PC-3 (cell line): ENCODE results near the gene ADGRD1. TPM values are rescaled to one million over a fixed set of nuclear protein-coding genes. Genes with fewer than 3 reads are reported as not detected.

Experiments used
- ATAC-seq: fragments of 200-7000 bp; cut with Tn5 transposase; 2 replicates; pipeline ENCODE4 v1.9.1; 2020; ENCODE audit warnings: mild to moderate bottlenecking, moderate library complexity
- BruUV-seq: library from RNA; stranded (reverse); fragments of 400-500 nt; replicated peaks from 2 replicates; lab custom pipeline; 2021; lab: Mats Ljungman, UMichigan
- CTCF ChIA-PET: fragments of 300-600 bp; sonication (Branson Sonifier 250); formaldehyde crosslinking; loops from one replicate; lab custom pipeline; 2022; ENCODE audit warnings: antibody characterized with exemption; lab: Charles Lee
- POLR2A ChIA-PET: fragments of 300-600 bp; sonication (Branson Sonifier 250); formaldehyde crosslinking; loops from one replicate; lab custom pipeline; 2022; ENCODE audit warnings: antibody characterized with exemption; ENCODE audit not compliant: unreplicated experiment; lab: Charles Lee
- DNase-seq: peaks from one replicate; pipeline ENCODE4 v3.0.0-alpha.2; 2015
- H2AFZ ChIP-seq: fragments of 300-600 bp; sonication (generic); 2 replicates; pipeline ENCODE4 v1.6.0; 2016; ENCODE audit warnings: antibody characterized with exemption, low read length
- H3F3A ChIP-seq: fragments of 300-600 bp; sonication (generic); one replicate; pipeline ENCODE4 v1.6.0; 2017; ENCODE audit warnings: antibody characterized with exemption, low read length, control low read depth, mild to moderate bottlenecking; ENCODE audit not compliant: unreplicated experiment
- H3K27ac ChIP-seq: fragments of 300-600 bp; sonication (generic); 2 replicates; pipeline ENCODE4 v1.5.1; 2016; ENCODE audit warnings: mild to moderate bottlenecking, low read length
- H3K27me3 ChIP-seq: fragments of 300-600 bp; sonication (generic); 2 replicates; pipeline ENCODE4 v1.6.1; 2016; ENCODE audit warnings: low read length, mixed read lengths
- H3K36me3 ChIP-seq: fragments of 300-600 bp; sonication (generic); 2 replicates; pipeline ENCODE4 v1.6.1; 2016; ENCODE audit warnings: low read depth, mixed run types, low read length, mixed read lengths
- H3K4me1 ChIP-seq: fragments of 300-600 bp; sonication (generic); 2 replicates; pipeline ENCODE4 v1.5.1; 2016; ENCODE audit warnings: low read length; ENCODE audit not compliant: insufficient read depth
- H3K4me2 ChIP-seq: fragments of 300-600 bp; sonication (generic); 2 replicates; pipeline ENCODE4 v1.6.0; 2016; ENCODE audit warnings: low read length
- H3K4me3 ChIP-seq: fragments of 300-600 bp; sonication (generic); 2 replicates; pipeline ENCODE4 v1.5.1; 2016; ENCODE audit warnings: mild to moderate bottlenecking, low read length, mixed read lengths
- H3K79me2 ChIP-seq: fragments of 300-600 bp; sonication (generic); 2 replicates; pipeline ENCODE4 v1.6.1; 2017; ENCODE audit warnings: low read length, mixed read lengths
- H3K9ac ChIP-seq: fragments of 300-600 bp; sonication (generic); 2 replicates; pipeline ENCODE4 v1.6.0; 2016; ENCODE audit warnings: mild to moderate bottlenecking, low read length
- H3K9me2 ChIP-seq: fragments of 300-600 bp; sonication (generic); replicated peaks from 2 replicates; pipeline ENCODE4 v1.6.1; 2016; ENCODE audit warnings: mixed run types, low read length, mixed read lengths
- H3K9me3 ChIP-seq: fragments of 300-600 bp; sonication (generic); 2 replicates; pipeline ENCODE4 v1.6.1; 2016; ENCODE audit warnings: low read length, mixed read lengths
- H4K20me1 ChIP-seq: fragments of 300-600 bp; sonication (generic); 2 replicates; pipeline ENCODE4 v1.6.1; 2016; ENCODE audit warnings: low read length, mixed read lengths
- CTCF ChIP-seq: fragments of 300-600 bp; sonication (generic); conservative IDR thresholded peaks from 2 replicates; pipeline ENCODE4 v1.5.1; 2017; ENCODE audit warnings: antibody characterized with exemption, low read depth, mild to moderate bottlenecking, low read length
- EZH2 ChIP-seq: fragments of 300-600 bp; sonication (generic); IDR thresholded peaks from one replicate; pipeline ENCODE4 v1.6.1; 2017; ENCODE audit warnings: antibody characterized with exemption, mild to moderate bottlenecking, low read length; ENCODE audit not compliant: unreplicated experiment
- EZH2phosphoT487 ChIP-seq: fragments of 300-600 bp; sonication (generic); IDR thresholded peaks from 2 replicates; pipeline ENCODE4 v1.6.1; 2018; ENCODE audit warnings: mild to moderate bottlenecking, antibody characterized with exemption, low read length, borderline replicate concordance
- intact Hi-C: fragments of 100-400 bp; cut with micrococcal nuclease; formaldehyde crosslinking; loops from 2 replicates; pipeline ENCODE4 v1.9.0; 2023
- total RNA-seq: library from RNA; depleted of rRNA; stranded (reverse); fragments of >200 nt; gene quantifications from 2 replicates; pipeline ENCODE4 v1.2.3, GENCODE V29; 2014

ADGRD1 gene
- total RNA-seq, 1 experiment from 2014 or later, result 0.18 TPM

DNA sequence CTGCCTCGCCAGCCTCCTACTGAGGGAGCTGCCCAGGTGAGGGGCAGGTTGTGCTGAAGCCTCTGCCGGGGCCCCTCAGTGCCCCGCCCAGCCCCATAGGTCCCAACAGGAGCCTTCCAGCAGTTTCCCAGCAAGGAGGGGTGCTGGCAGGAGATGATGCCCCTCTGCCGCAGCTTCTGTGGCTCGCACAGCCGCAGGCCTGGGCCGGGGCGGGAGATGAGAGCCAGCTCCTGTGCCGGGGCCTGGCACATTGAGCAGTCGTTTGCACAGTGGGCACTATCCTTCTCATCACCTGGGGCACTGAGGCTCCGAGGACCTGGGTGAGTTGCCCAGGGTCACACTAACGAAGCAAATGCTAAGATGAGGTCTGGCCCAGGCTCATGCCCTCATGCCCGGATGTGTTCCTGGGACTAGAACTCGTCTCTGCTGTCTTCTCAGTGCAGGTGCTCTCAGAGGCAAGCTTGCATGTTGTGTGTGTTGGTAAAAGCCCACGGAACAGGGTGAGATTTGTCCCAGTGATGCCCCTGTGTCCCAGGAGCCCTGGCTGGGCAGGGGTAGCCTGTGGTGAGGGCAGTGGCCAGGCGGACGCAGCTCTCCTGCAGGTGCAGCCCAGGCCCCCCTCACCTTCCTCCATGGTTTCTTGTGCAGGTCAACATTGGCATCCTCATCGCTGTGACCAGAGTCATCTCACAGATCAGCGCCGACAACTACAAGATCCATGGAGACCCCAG lies 177.5 kb downstream of the ADGRD1 start:
- CTCF ChIA-PET, result no interaction called here
- no peak overlapping the region for H3K4me3 ChIP-seq
- no peaks in the 10 kb centered on the region for H3K79me2 ChIP-seq
- no peaks in the 10 kb centered on the region for H3F3A ChIP-seq
- POLR2A ChIA-PET, result interaction anchor here (0.6 kb wide), 1 partner anchor 619 kb away, joined by 6 read pairs; no protein-coding TSS in a partner anchor
- no peaks in the 10 kb centered on the region for H4K20me1 ChIP-seq
- no peak for DNase-seq
- H3K36me3 ChIP-seq, result no peaks in the 10 kb centered on the region
- no peak overlapping the region for H2AFZ ChIP-seq
- ATAC-seq, result no peak
- H3K9ac ChIP-seq, result no peak overlapping the region
- TF ChIP-seq EZH2phosphoT487 (no peak), EZH2 (no peak), CTCF (no peak)
- H3K9me2 ChIP-seq, result no peaks in the 10 kb centered on the region
- H3K4me2 ChIP-seq, result no peak overlapping the region
- intact Hi-C loops, result no loop called here
- H3K4me1 ChIP-seq, result peaks cover 8% of the 10 kb centered on the region
- H3K27ac ChIP-seq, result no peak overlapping the region
- H3K9me3 ChIP-seq, result no peaks in the 10 kb centered on the region
- peaks cover 44% of the 10 kb centered on the region for H3K27me3 ChIP-seq
- no TSS peak for BruUV-seq

GRCh38 chr12:131131808-131132117 lies 178.1 kb downstream of the ADGRD1 start:
- Histone ChIP-seq H3K27me3 (peaks cover 43% of the 10 kb centered on the region), H3K27ac (no peak overlapping the region), H2AFZ (no peak overlapping the region), H3K4me2 (no peak overlapping the region), H3K4me3 (no peak overlapping the region), H3K9me3 (no peaks in the 10 kb centered on the region), H4K20me1 (no peaks in the 10 kb centered on the region), H3K36me3 (no peaks in the 10 kb centered on the region), H3F3A (no peaks in the 10 kb centered on the region), H3K4me1 (peaks cover 8% of the 10 kb centered on the region), H3K9ac (no peak overlapping the region), H3K79me2 (no peaks in the 10 kb centered on the region), H3K9me2 (no peaks in the 10 kb centered on the region)
- ChIA-PET POLR2A (no interaction called here), CTCF (no interaction called here)
- intact Hi-C loops, result loop anchor here (1.0 kb wide), 1 partner anchor 27 kb away; no protein-coding TSS in a partner anchor
- no peak for ATAC-seq
- no peak for TF ChIP-seq EZH2phosphoT487
- TF ChIP-seq EZH2, result no peak
- no peak for TF ChIP-seq CTCF
- DNase-seq, result no peak
- no TSS peak for BruUV-seq

GRCh38 chr12:131132118-131132892 lies 178.6 kb downstream of the ADGRD1 start:
- H4K20me1 ChIP-seq, result no peaks in the 10 kb centered on the region
- H3K79me2 ChIP-seq, result no peaks in the 10 kb centered on the region
- no peak overlapping the region for H3K4me3 ChIP-seq
- no peak overlapping the region for H3K27ac ChIP-seq
- no peaks in the 10 kb centered on the region for H3K36me3 ChIP-seq
- H3K4me1 ChIP-seq, result peaks cover 8% of the 10 kb centered on the region
- no peaks in the 10 kb centered on the region for H3K9me3 ChIP-seq
- no peak overlapping the region for H3K9ac ChIP-seq
- TF ChIP-seq CTCF, result peak; percentile 89
- TF ChIP-seq EZH2, result no peak
- no peaks in the 10 kb centered on the region for H3K9me2 ChIP-seq
- ChIA-PET CTCF (no interaction called here), POLR2A (no interaction called here)
- ATAC-seq (peak; percentile 61), DNase-seq (peak; percentile 69)
- H3F3A ChIP-seq, result no peaks in the 10 kb centered on the region
- intact Hi-C loops, result loop anchor here (1.0 kb wide), 1 partner anchor 28 kb away; no protein-coding TSS in a partner anchor
- BruUV-seq, result no TSS peak
- no peak overlapping the region for H2AFZ ChIP-seq
- peaks cover 46% of the 10 kb centered on the region for H3K27me3 ChIP-seq
- no peak overlapping the region for H3K4me2 ChIP-seq
